SKM-1 (cell line): ENCODE results near the gene KIAA0513.
"Not testable (repeated sequence)": the region's sequence is repeated elsewhere in the genome, so short reads cannot be mapped to it uniquely, and the experiment has no call there.

Experiments used
- DNase-seq: peaks from one replicate; lab custom pipeline; 2025; ENCODE audit not compliant: unreplicated experiment; lab: John Stamatoyannopoulos, UW

KIAA0513 gene

DNA sequence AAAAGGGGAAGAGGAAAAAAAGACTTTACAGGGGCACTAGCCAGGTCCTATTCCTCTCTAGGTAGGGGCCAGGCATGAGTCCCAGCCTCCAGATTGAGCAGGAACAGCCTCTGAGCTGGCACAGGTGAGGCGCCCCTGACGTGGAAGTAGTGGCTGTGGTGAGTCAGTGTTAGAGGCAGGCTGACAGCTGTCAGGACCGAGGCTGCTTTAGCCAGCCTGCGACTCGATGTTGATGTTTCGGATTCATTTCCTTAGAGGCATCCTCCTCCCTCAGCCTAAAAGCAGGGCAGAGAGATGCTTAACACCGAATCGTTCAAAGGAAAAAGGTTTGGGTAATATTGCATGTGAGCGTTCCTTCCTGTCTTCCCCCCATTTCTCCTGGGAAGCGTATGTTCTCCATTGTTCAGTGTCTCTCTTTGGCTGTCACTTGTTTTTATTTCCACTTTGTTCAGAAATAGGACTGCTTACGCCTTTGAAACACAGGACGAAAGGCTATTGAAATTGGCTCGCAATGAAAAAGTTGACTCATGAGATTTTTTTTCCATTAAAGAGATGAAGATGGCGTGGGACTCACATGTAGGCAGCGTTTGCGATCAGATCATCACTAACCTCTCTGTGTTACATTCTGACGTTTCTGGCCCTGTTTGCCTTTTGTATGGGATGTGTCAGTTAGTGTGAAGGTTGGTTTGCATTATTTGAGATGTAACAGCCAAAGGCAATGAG, 1.3 kb downstream of the KIAA0513 start:
- DNase-seq, result no peak

DNA sequence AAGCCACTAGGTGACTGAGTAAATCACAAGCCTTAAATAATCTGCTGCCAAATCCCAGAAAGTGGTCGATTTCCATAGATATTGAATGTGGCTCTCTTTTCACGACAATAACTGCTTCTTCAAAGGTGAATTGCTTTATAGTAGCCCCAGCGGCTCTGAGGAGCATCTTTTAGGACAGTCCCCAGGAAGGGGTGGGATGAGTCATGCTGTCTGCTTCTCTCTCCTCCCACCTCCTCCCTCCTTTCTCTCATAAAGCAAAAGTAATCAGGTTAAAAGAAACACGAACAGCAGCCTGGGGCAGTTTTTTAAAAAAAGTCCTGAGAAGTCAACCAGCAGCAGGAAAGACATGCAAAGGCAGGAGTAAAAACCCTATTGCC, 1.8 kb downstream of the KIAA0513 start:
- no peak for DNase-seq

- no peak for DNase-seq
Observed at GRCh38 chr16:85029981-85030401, 2.4 kb downstream of the KIAA0513 start.

- no peak for DNase-seq
Observed at GRCh38 chr16:85031451-85031850, 3.9 kb downstream of the KIAA0513 start.

DNA sequence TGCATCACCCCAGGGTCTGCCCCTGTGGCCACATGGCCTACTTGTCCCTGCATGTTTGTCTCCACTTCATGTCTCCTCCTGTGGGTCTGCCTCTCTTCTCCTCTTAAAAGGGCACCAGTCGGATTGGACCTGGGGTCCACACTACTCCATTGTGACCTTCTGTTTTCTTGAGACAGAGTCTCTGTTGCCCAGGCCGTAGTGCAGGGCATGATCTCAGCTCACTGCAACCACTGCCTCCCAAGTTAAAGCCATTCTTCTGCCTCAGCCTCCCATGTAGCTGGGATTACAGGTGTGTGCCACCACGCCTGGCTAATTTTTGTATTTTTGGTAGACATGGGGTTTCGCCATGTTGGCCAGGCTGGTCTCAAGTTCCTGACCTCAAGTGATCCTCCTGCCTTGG, 4.6 kb downstream of the KIAA0513 start:
- not testable (repeated sequence) for DNase-seq

DNA sequence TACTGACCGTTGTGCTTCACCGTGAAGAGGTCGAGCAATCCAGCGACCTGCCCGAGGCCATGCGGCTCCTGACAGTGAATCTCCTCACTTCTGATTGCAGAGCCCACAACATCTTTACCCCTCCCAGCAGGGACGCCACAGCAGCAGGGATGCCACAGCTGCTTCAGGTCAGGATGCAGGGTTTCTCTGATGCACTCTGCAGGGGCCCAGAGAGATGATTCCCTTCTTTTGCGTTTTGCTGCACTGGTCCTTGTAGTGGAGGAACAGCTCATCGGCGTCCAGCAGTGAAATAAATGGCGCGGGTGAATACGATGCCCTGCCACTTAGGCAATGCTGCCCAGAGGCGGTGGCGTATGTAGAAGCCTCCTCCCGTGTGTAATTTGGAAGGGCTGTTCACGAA, 5.6 kb downstream of the KIAA0513 start:
- DNase-seq, result no peak

DNA sequence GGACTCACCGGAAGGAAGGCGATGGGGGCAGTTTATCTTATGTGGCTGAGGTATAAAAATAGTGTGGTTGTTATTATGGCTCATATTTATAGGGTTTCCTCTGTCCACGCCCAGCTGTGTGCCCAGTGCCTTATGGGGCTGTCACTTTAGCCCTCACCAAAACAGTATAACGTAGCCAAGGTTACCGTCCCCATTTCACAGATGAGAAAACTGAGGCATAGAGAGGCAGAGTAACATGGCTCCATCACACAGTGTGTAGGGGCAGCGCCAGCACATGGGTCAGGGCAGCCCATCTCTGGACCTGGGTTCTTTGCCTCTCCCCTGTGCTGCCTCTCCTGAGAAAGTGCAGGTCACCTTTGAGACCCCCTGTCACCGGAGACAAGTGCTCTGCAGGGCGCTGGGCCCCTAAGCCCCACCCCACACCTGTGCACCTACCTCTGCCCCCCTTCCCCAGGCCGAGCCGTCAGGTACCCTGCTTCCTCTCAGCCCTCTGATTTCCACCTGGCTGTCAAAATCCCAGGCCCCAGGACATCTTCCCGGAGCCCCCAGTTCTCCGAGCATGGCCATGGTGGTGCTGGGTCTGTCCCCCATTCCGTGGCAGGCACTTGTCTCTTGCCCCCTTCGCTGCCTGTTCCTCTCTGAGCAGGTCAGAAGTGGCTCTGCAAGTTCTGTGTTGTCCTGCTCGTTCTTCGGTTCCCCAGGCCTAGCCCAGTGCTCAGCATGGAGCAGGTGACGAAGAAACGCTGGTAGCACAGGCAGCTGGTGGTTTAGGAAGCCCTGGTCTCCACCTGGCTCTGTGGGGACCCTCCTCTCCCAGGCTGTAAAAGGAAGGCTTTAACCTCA, 7.2 kb downstream of the KIAA0513 start:
- DNase-seq, result no peak

DNA sequence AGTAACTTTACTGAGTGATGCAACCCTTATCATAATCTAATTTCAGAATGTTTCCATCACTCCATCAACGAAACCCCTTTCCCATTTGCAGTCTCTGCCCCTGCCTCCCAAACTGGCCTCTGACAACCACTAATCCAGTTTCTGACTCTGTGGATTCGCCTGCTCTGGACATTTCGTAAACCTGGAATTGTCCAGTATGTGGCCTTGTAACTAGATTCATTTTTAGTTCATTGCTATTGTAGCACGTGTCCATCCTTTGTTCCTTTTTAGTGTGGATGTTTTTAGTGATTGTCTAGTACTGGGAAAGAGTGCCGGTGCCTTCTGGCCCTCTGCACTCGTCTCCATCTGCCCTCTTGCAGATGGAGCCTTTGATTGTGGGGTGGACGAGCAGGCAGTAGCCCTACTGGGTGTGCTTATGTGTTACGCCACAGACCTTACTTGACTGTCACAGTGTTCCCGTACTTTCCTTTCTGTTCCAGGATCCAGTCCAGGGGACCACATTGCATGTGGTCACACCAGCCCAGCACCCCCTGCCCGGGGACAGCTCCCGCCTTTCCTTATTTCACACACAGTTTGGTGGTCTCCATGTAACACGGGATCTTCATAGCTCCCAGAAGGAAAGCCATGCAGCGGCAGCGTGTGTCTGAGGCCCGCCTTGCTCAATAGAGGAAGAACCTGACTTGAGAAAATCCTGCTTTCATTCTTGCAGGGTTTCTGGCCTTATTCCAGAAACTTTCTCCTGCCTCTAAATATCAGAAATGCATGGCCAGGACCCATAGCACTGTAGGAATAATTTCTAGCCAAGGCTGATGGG, 8.8 kb downstream of the KIAA0513 start:
- no peak for DNase-seq

DNA sequence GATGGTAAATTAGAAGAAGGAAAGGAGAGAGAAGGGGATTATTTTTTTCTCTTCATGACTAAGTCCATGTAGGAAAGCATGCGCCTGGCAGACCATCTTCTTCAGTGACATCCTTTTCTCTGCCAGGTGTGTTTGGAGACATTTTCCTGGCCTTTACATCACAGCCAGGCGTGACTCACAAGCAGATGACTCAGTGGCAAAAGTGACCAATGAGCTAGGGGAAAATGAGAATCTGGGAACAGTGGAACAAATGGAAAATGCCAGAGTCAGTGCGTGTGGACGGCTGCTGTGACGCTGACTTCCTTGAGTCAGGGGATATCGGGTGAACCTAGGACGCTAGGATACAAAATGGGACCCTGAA, 9.4 kb downstream of the KIAA0513 start:
- no peak for DNase-seq

DNA sequence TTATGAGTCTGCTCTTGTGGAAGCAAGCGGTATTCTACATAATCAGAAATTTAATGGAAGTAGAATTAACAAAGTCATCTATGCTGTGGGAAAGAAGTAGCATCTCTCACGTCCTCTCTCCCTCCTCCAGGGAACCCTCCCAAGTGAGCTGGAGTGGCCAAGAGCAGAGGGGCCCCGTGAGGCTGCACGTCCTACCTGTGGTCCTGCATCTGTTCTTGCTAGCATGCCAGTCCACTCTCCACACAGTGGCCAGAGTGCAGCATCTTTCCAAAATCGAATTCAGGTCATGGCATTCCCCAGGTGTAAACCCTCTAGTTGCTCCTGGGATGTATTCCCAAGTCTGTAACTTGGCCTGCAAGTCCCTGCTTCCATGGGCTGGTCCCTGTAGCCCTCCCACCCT, 10.1 kb downstream of the KIAA0513 start:
- DNase-seq, result no peak

DNA sequence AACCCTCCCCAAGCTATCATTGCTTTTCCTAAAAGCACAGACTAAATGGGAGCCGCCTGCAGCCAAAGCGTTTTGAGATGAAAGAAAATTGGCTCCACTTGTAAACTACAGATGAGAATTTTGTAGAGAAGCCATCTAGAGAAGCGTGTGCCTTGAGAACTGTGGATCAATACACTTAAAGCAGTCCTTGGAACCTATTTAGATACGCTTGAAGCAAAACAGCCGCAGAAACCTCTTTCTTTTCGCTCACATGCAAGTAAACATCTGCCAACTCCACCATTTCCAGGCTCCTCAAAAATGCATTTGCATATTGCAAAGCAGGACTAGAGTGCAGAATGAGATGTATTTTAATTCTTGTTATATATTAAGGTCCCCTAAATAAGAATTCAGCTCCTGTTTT, 13.1 kb downstream of the KIAA0513 start:
- no peak for DNase-seq

- DNase-seq, result no peak
Observed at GRCh38 chr16:85041219-85042166, 13.9 kb downstream of the KIAA0513 start.

GRCh38 chr16:85042167-85042526, 14.6 kb downstream of the KIAA0513 start:
- no peak for DNase-seq

DNA sequence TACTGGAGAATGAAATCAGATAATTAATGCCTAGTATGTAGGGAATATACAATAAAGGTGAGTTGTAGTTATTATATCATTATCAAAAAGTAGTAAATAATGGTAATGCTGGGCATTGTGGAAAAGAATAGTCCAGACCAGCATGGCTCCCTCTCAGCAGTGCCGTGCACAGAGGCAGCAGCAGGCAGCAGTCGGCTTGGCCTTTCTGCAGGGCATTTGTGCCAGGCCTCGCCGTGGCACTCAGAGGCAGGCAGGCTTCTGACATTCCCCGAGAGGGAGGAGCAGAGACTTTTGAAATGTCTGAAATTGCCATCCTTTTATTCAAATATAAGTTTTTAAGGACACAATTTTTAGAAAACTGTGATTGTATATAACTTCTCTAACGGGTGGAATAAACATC, 15.0 kb downstream of the KIAA0513 start:
- no peak for DNase-seq

DNA sequence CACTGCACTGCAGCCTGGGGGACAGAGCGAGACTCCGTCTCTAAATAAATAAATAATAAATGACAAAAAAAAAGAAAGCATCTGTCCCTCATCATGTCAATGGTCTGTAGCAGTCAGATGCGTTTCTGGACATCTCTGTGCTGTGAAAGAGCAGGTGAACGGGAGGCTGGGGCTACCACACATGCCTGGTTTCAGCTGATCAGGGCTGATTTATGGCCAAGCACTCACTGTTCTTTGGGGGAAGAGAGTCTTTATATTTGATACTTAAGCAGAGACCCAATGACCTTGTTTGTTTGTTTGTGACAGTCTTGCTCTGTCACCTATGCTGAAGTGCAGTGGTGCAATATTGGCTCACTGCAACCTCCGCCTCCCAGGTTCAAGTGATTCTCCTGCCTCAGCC, 17.5 kb downstream of the KIAA0513 start:
- no peak for DNase-seq

DNA sequence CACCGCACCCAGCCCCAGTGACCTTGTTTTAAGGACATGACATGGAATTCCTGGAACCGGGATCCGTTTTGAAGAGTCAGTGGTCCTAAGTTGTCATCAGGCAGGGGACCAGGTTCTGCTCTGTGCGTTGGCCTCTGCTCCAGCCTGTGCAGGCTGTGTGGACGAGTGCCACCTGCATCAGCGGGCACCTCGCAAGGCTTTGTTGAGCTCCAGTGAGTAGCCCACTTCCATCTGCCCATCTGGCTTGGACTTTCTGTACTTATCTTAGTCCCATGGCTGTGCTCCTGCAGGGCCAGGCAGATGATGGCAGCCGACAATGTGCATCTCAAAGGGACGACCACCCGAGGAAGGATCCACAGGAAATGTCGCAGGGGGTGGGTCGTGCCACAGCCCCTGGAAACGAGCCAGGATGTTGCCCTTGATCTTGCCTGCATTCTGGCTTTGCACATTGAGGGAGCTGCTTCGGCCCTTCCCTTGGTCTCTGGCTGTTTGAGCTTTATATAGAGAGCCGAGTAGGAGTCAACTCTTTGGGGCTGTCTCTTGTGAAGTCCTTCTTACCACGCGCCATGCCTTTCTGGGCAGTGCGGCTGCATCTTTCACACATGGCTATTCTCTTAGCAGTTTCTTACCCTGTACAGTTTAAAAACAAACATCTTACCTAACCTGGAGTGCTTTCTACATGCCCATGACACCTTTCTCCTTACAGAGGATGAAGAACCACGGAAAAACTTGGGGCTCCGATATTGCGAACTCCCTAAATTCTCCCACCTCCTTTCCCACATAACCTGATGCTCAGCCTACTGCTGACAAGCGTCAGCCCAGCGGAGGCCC, 18.3 kb downstream of the KIAA0513 start:
- DNase-seq, result no peak

DNA sequence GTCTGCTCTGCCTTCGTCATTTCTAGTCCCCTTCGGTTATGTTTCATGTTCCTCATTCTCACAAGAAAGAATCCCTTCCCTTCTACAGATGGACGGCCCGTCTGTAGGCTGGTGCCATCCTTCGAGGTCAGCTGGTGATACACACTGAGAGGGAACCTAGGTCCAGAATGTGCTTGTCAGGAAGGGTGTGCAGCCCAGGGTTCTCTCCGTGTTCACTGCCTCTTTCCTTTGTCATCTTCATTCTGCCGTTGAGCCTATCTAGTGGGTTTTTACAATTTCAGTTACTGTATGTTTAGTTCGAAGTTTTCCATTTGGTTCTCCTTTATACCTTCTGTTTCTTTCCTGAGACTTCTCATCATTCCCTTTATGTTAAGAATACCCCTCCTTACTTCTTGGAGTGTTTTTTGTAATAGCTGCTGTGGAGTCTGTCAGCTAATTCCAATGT, 18.9 kb downstream of the KIAA0513 start:
- no peak for DNase-seq

DNA sequence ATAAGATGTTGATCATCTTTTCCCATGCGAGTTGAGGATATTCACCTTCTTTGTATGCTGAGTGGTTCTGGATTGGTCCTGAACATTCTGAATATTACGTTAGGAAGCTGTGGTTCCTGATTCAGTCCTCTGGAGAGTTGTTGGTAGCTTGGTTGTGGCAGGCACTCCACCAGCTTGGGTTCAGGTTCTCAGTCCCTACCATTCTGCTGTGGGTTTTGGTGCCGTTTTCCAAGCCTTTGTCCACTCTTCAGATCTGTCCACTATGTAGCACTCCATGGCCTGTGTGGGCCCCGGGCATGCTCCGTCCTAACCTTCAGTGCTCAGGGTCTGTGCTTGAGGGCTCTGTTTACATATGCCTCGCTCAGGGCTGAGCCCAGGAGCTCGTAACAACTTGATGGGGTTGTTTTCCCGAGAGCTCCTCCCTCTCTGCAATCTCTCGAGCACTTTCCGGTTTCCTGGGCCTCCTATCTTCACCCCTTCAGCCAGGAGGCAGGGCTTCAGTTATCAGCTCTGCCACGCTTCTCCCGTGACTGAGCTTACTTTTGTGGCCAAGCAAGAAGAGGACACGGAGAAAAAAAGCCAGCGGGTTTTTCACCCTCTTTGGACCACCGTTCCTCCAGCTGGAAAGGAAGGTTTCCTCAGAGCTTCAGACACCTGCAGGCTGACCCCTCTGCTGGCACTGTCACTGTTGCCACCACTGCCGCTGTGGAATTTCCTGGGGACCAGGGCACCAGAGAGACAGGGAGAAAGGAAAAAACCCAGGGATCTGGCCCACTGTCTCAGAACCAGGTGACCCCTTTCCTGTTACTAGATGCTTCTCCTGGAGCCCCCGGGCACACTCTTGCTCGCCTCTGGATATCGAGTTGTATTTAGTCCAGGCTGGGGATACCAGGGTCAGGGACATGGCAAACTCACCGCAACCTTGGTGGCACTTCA, 19.6 kb downstream of the KIAA0513 start:
- no peak for DNase-seq
